Stomach smooth muscle (tissue), 2 donors: ENCODE results near the gene CTU2.

Experiments used
- H3K27ac ChIP-seq: one replicate; pipeline ENCODE4 v1.7.0; 2013; ENCODE audit warnings: mild to moderate bottlenecking, low read length, inconsistent platforms
- H3K27me3 ChIP-seq, 2 donors: one replicate each; pipeline ENCODE4 v1.7.0; 2013; ENCODE audit warnings: low read length in 2 of 2; ENCODE audit not compliant: insufficient read depth in 2 of 2, control insufficient read depth in 1 of 2
- H3K36me3 ChIP-seq, 2 donors: one replicate each; pipeline ENCODE4 v1.7.0; 2013; ENCODE audit warnings: low read length in 2 of 2; ENCODE audit not compliant: control insufficient read depth in 2 of 2, insufficient read depth in 2 of 2
- H3K4me1 ChIP-seq: one replicate; pipeline ENCODE4 v1.7.0; 2013; ENCODE audit warnings: low read length; ENCODE audit not compliant: control insufficient read depth, insufficient read depth
- H3K4me3 ChIP-seq, 2 donors: one replicate each; pipeline ENCODE4 v1.7.0; 2013; ENCODE audit warnings: low read length in 2 of 2
- H3K9ac ChIP-seq, 2 donors: one replicate each; pipeline ENCODE4 v1.7.0; 2013; ENCODE audit warnings: low read length in 2 of 2, mild to moderate bottlenecking in 1 of 2
- H3K9me3 ChIP-seq, 2 donors: one replicate each; pipeline ENCODE4 v1.7.0; 2013; ENCODE audit warnings: low read length in 2 of 2; ENCODE audit not compliant: control insufficient read depth in 2 of 2
- donor health status: healthy.
- donor health status: Pancreatic carcinoma.

The CTU2 gene

GRCh38 chr16:88697831-88698615, 8.3 kb upstream of the CTU2 start:
- Histone ChIP-seq H3K9ac (no peak overlapping the region), H3K36me3 (peaks cover 6 to 10% of the 10 kb centered on the region in 2 donors), H3K27me3 (no peaks in the 10 kb centered on the region), H3K4me3 (no peak overlapping the region), H3K4me1 (peaks cover 13% of the 10 kb centered on the region), H3K27ac (no peak overlapping the region), H3K9me3 (no peaks in the 10 kb centered on the region)

DNA sequence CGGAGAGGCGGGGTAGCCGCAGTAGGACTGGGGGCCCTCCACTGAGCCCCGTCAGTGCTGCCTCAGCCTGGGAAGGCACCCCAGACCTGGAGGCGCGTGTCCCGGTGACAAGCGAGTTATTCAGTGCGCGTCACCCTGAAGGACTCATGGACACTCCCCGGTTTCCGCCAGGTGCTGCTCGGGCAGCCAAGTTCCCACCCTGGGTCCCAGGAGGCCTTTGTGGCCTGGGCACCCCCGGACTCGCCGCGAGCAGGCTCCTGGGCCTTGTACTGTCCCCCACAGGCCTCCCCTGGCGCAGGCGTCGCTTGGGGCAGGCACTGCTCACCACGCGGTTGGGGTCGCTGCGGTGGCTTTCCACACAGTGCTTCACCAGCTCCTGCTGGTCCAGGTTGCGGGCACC, 7.7 kb upstream of the CTU2 start:
- no peaks in the 10 kb centered on the region for H3K27me3 ChIP-seq
- no peak overlapping the region for H3K27ac ChIP-seq
- no peaks in the 10 kb centered on the region for H3K9me3 ChIP-seq
- no peak overlapping the region for H3K9ac ChIP-seq
- H3K4me1 ChIP-seq: peaks cover 13% of the 10 kb centered on the region
- no peak overlapping the region for H3K4me3 ChIP-seq
- peaks cover 6 to 10% of the 10 kb centered on the region in 2 donors for H3K36me3 ChIP-seq

DNA sequence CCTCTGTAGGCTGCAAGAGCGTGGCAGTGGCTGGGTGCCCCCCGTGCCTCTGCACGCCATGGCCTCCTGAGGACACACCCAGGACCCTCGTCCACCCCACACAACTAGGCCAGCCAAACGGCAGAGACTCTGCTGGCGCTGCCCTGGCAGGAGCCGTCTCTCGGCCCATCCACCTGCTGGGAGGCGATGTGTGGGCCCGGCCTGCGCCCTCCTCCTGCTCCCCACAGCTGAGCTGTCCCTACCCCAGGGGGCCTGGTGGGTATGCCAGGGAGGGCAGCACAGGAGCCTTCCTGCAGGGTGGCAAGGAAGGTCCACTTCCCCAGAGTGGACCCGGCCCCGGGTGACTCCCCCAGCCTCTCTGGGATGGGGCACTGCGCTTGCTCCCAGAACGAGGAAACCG, 7.1 kb upstream of the CTU2 start:
- H3K27ac ChIP-seq: no peak overlapping the region
- H3K4me1 ChIP-seq: peaks cover 13% of the 10 kb centered on the region
- peaks cover 6 to 10% of the 10 kb centered on the region in 2 donors for H3K36me3 ChIP-seq
- no peak overlapping the region for H3K4me3 ChIP-seq
- no peak overlapping the region for H3K9ac ChIP-seq
- H3K9me3 ChIP-seq: no peaks in the 10 kb centered on the region
- H3K27me3 ChIP-seq: no peaks in the 10 kb centered on the region

GRCh38 chr16:88700322-88700635, 6.0 kb upstream of the CTU2 start:
- H3K27me3 ChIP-seq: no peaks in the 10 kb centered on the region
- no peak overlapping the region for H3K4me3 ChIP-seq
- H3K36me3 ChIP-seq: peaks cover 6 to 10% of the 10 kb centered on the region in 2 donors
- H3K9me3 ChIP-seq: no peaks in the 10 kb centered on the region
- H3K9ac ChIP-seq: no peak overlapping the region
- no peak overlapping the region for H3K27ac ChIP-seq
- peaks cover 21% of the 10 kb centered on the region for H3K4me1 ChIP-seq

DNA sequence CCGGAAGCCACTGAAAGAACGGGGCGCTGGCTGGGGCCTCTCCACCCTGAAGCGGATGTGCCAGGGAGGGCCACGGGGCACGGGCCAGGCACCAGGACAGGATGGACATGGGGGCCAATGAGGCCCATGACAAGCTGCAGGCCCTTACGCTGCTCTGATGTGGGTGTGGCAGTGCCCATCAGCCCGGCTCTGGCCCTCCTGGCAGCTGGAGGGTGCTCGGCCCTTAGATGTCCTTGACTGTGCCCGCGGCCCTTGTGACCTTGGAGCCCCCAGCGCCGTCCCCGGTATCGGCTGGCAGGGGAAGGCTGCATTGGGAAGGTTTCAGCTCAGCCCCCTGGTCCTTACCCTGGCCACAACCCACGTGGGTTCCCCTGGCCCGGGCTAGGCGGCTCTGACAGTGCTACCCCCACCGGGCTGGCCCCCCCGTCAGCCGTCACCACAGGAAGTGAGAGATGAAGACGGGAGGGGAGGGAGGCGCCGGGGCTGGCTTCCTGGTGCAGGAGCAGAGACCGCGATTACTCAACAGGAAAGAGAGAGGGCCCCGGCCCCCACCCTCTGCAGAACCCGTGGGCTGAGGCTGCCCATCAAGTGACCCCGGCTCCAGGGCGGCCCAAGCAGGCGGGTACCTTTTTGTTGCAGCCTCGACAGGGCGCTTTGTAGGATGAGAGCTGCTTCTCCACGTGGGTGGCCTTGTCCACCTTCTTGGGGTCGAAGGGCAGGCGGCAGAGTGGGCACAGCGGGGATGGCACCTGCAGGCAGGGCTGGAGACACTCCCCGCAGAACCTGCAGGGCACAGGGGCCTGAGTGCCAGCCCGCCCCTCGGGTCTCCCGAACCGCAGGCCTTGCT, 5.4 kb upstream of the CTU2 start:
- Histone ChIP-seq H3K36me3 (peaks cover 6 to 10% of the 10 kb centered on the region in 2 donors), H3K9me3 (no peaks in the 10 kb centered on the region), H3K4me3 (no peak overlapping the region), H3K27ac (no peak overlapping the region), H3K9ac (no peak overlapping the region), H3K4me1 (peaks cover 25% of the 10 kb centered on the region), H3K27me3 (no peaks in the 10 kb centered on the region)

DNA sequence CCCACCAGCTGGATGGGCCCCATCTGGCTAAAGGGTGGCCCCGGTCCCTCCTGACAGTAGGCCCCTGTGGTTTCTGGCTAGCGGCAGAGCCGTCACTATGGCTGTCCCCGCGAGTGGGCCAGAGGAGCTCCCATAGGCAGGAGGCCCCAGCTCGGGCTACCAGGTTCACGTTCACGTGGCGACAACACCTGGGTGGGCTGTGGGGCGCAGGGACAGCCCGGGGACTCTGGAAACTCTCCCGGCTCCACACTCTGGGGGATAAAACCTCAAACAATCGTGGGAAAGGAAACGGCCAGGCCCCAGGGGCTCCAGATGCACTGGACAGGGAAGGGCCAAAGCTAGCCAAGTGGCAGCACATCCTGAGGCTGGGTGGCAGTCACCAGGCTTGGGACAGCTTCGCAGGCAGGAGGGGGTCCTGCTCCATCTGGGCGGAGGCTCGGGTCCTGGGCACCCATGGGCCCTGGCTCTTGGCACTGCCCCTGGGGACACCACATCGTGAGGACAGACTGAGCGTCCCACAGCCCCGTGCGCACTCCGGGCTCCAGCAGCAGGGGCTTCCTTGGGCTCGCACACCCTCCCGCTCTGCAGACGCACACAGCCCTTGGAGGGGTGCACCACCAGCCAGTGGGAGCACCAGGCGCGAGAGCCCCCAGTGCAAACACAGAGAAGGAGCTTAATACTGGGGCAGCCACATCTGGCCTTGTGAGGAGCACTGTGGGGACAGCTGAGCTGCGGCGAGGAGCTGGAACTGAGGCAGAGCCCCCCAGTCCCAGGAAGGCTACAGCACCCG, 4.5 kb upstream of the CTU2 start:
- Histone ChIP-seq H3K9me3 (no peaks in the 10 kb centered on the region), H3K4me1 (peaks cover 27% of the 10 kb centered on the region), H3K4me3 (no peak overlapping the region), H3K27ac (no peak overlapping the region), H3K27me3 (no peaks in the 10 kb centered on the region), H3K36me3 (peaks cover 6 to 10% of the 10 kb centered on the region in 2 donors), H3K9ac (no peak overlapping the region)

GRCh38 chr16:88702371-88703210, 3.7 kb upstream of the CTU2 start:
- Histone ChIP-seq H3K4me1 (peaks cover 35% of the 10 kb centered on the region), H3K36me3 (peaks cover 6 to 10% of the 10 kb centered on the region in 2 donors), H3K27me3 (no peaks in the 10 kb centered on the region), H3K27ac (no peak overlapping the region), H3K4me3 (no peak overlapping the region), H3K9me3 (no peaks in the 10 kb centered on the region), H3K9ac (no peak overlapping the region)

DNA sequence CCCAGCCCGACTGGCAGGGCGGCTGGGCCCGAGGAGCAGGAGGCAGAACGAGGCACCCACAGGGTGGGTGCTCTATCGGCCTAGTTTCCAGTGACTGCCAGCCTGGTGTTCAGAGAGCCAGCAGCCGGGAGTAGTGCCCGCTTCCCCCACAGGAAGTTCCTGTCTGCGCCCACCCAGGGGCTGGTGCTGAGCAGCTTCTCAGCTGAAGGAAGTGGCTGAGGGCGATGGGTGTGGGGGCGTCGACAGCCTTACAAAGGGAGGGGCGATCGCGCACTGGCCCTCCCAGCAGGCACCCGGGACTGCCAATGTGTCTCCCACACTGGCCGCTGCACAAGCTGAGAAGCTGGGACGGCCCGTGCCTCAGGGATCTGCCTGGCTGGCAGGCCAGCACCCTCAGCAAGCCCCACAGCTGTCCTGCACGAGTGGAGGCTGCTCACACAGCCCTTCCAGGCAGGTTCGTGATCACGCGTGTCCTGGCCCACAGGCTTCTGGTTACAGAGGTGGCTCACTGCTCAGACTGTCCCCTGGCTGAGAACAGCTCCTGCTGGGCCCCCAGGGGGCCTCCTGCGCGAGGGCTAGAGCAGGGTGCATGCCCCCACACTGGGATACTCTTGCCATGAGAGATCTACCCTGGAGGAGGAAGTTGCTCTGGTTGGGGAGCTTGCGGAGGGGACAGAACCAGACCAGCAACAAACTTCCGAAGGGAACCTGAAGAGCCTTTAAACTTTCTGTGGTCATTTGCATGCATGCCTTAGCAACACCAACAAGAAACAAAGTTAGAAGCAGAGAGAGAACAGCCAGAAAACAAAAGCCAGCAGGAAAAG, 2.6 kb upstream of the CTU2 start:
- peaks cover 5 to 6% of the 10 kb centered on the region in 2 donors for H3K36me3 ChIP-seq
- peaks cover 36% of the 10 kb centered on the region for H3K4me1 ChIP-seq
- no peak overlapping the region for H3K27ac ChIP-seq
- no peaks in the 10 kb centered on the region for H3K27me3 ChIP-seq
- H3K9me3 ChIP-seq: no peaks in the 10 kb centered on the region
- peak overlapping the region in 1 of 2 donors; percentile 29 for H3K4me3 ChIP-seq
- no peak overlapping the region for H3K9ac ChIP-seq

- peak overlapping the region; percentile 78 to 86 for H3K9ac ChIP-seq
- no peaks in the 10 kb centered on the region for H3K27me3 ChIP-seq
- peaks cover 32% of the 10 kb centered on the region for H3K4me1 ChIP-seq
- peak overlapping the region; percentile 49 for H3K27ac ChIP-seq
- no peaks in the 10 kb centered on the region for H3K9me3 ChIP-seq
- peak overlapping the region; percentile 66 to 97 for H3K4me3 ChIP-seq
- H3K36me3 ChIP-seq: peaks cover 0 to 4% of the 10 kb centered on the region in 2 donors
Measured at GRCh38 chr16:88705076-88705684, 1.1 kb upstream of the CTU2 start.
